Neural cell (in vitro differentiated cells): ENCODE results near the gene CNTNAP2. TPM values are rescaled to one million over a fixed set of nuclear protein-coding genes. Genes with fewer than 3 reads are reported as not detected.
A peak's percentile ranks its signal among the peaks of the same experiment; 100 is the strongest.

Experiments
- H2AFZ ChIP-seq: fragments of 200-600, 300-800 bp; sonication (generic), shearing (Covaris generic); 2 replicates; pipeline ENCODE4 v1.6.0; 2014; ENCODE audit warnings: low read depth, mild to moderate bottlenecking, antibody characterized with exemption, low read length, moderate library complexity
- H3F3A ChIP-seq: fragments of 200-600 bp; shearing (Covaris generic); 2 replicates; pipeline ENCODE4 v1.6.1; 2016; ENCODE audit warnings: mild to moderate bottlenecking, moderate library complexity, mixed read lengths, antibody characterized with exemption, low read length; ENCODE audit not compliant: insufficient read depth, poor library complexity, severe bottlenecking
- H3K27ac ChIP-seq: fragments of 200-600, 300-800 bp; sonication (generic), shearing (Covaris generic); 2 replicates; pipeline ENCODE4 v1.5.1; 2014; ENCODE audit warnings: mild to moderate bottlenecking, low read length, moderate library complexity
- H3K27me3 ChIP-seq: fragments of 300-800, 200-600 bp; sonication (generic), shearing (Covaris generic); 2 replicates; pipeline ENCODE4 v1.6.0; 2014; ENCODE audit warnings: mild to moderate bottlenecking, low read depth, low read length, moderate library complexity; ENCODE audit not compliant: insufficient read depth
- H3K36me3 ChIP-seq: fragments of 300-800, 200-600 bp; sonication (generic), shearing (Covaris generic); 2 replicates; pipeline ENCODE4 v1.5.1; 2014; ENCODE audit warnings: mild to moderate bottlenecking, antibody characterized with exemption, low read length, moderate library complexity; ENCODE audit not compliant: insufficient read depth
- H3K4me2 ChIP-seq: fragments of 300-800, 200-600 bp; sonication (generic), shearing (Covaris generic); 2 replicates; pipeline ENCODE4 v1.6.0; 2014; ENCODE audit warnings: mild to moderate bottlenecking, low read length
- H3K4me3 ChIP-seq: fragments of 300-800, 200-600 bp; sonication (generic), shearing (Covaris generic); 2 replicates; pipeline ENCODE4 v1.5.1; 2014; ENCODE audit warnings: mild to moderate bottlenecking, low read length, moderate library complexity
- H3K79me2 ChIP-seq: fragments of 200-600 bp; shearing (Covaris generic); replicated peaks from 2 replicates; pipeline ENCODE4 v1.6.0; 2014; ENCODE audit warnings: mild to moderate bottlenecking, low read length, moderate library complexity; ENCODE audit not compliant: insufficient read depth
- H3K9ac ChIP-seq: fragments of 300-800, 200-600 bp; sonication (generic), shearing (Covaris generic); 2 replicates; pipeline ENCODE4 v1.6.1; 2016; ENCODE audit warnings: mild to moderate bottlenecking, low read length, mixed read lengths
- H3K9me2 ChIP-seq: fragments of 200-600 bp; shearing (Covaris generic); 2 replicates; pipeline ENCODE4 v1.6.1; 2016; ENCODE audit warnings: mild to moderate bottlenecking, low read length, mixed read lengths; ENCODE audit not compliant: insufficient read depth
- H3K9me3 ChIP-seq: fragments of 200-600, 300-800 bp; sonication (generic), shearing (Covaris generic); 2 replicates; pipeline ENCODE4 v1.6.1; 2016; ENCODE audit warnings: mild to moderate bottlenecking, mixed run types, low read length, moderate library complexity, mixed read lengths
- H4K20me1 ChIP-seq: fragments of 200-600 bp; shearing (Covaris generic); 2 replicates; pipeline ENCODE4 v1.6.1; 2016; ENCODE audit warnings: mild to moderate bottlenecking, mixed run types; ENCODE audit not compliant: insufficient read depth
- EP300 ChIP-seq: fragments of 450-650 bp; conservative IDR thresholded peaks from 2 replicates; pipeline ENCODE4 v1.6.1; 2014; ENCODE audit warnings: antibody characterized with exemption, mild to moderate bottlenecking, moderate library complexity; ENCODE audit not compliant: poor library complexity, severe bottlenecking
- EZH2 ChIP-seq: fragments of 200-600, 300-800 bp; shearing (Covaris generic), sonication (generic); IDR thresholded peaks from 2 replicates; pipeline ENCODE4 v1.6.1; 2014; ENCODE audit warnings: antibody characterized with exemption, low read length, borderline replicate concordance, mild to moderate bottlenecking; ENCODE audit not compliant: insufficient read depth, poor library complexity, severe bottlenecking
- MXI1 ChIP-seq: fragments of 450-650 bp; conservative IDR thresholded peaks from 2 replicates; pipeline ENCODE4 v1.6.1; 2014; ENCODE audit warnings: antibody characterized with exemption, mild to moderate bottlenecking; ENCODE audit not compliant: poor library complexity, severe bottlenecking
- POLR2AphosphoS5 ChIP-seq: IDR thresholded peaks from 2 replicates; pipeline ENCODE4 v1.6.1; 2012
- RAD21 ChIP-seq: fragments of 450-650 bp; conservative IDR thresholded peaks from 2 replicates; pipeline ENCODE4 v1.6.1; 2014; ENCODE audit warnings: antibody characterized with exemption, mild to moderate bottlenecking, moderate library complexity
- SMC3 ChIP-seq: fragments of 450-650 bp; conservative IDR thresholded peaks from 2 replicates; pipeline ENCODE4 v1.6.1; 2014; ENCODE audit warnings: antibody characterized with exemption, mild to moderate bottlenecking, moderate library complexity; ENCODE audit not compliant: poor library complexity
- TAF1 ChIP-seq: IDR thresholded peaks from 2 replicates; pipeline ENCODE4 v1.6.1; 2012; ENCODE audit warnings: low read depth
- polyA plus RNA-seq: library from polyadenylated mRNA; depleted of rRNA; stranded (reverse); fragments of >200 nt; gene quantifications from 2 replicates; pipeline ENCODE4 v1.2.3, GENCODE V29; 2014
- TF ChIP-seq, protein P1 (sequence below): fragments of 450-650 bp; IDR thresholded peaks from 2 replicates; pipeline ENCODE4 v1.5.1; 2014; ENCODE audit warnings: antibody characterized with exemption, mild to moderate bottlenecking, moderate library complexity; ENCODE audit not compliant: poor library complexity, severe bottlenecking
- TF ChIP-seq, protein P2 (sequence below): IDR thresholded peaks from 2 replicates; pipeline ENCODE4 v1.6.1; 2012; ENCODE audit warnings: borderline replicate concordance

The CNTNAP2 gene
- polyA plus RNA-seq, 1 donor from 2014 or later: 276 TPM

DNA sequence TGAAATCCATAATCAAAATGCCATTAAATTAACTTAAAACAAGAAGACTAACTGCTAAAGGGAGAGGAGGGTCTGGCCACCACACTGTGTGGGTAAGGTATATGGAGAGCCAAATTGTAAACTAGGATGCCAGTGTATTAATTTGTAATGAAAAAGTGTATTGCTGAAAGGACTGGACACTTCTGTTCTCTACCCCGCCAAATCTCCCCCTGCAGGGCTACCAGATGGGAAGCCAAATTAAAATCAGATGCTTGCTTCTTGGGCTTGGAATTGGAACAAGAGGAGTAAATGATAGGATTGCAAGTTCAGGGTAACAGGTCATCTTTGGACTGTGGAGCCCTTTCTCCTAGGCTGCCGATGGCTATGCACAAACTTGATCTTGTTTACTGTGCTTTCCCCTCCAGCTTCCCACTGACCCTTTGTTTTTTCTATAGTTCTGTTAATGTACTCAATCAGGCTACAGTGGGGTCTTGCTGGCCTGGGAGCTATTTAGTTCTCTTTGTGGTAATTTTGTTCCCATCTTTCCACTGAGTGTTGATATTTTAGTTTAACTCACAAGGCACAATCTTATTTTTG lies 1541.9 kb downstream of the CNTNAP2 start:
- Histone ChIP-seq H3K79me2 (no peaks in the 10 kb centered on the region), H4K20me1 (no peaks in the 10 kb centered on the region), H3K9me3 (no peaks in the 10 kb centered on the region), H3K27me3 (no peaks in the 10 kb centered on the region), H3K9ac (no peak overlapping the region), H3K27ac (peak overlapping the region; percentile 1), H3K4me2 (no peak overlapping the region), H3K36me3 (no peaks in the 10 kb centered on the region), H2AFZ (no peak overlapping the region), H3F3A (no peaks in the 10 kb centered on the region), H3K4me3 (no peak overlapping the region), H3K9me2 (no peaks in the 10 kb centered on the region)
- TF ChIP-seq SMC3: no peak
- no peak for TF ChIP-seq POLR2AphosphoS5
- no peak for TF ChIP-seq MXI1
- TF ChIP-seq, protein P1, sequence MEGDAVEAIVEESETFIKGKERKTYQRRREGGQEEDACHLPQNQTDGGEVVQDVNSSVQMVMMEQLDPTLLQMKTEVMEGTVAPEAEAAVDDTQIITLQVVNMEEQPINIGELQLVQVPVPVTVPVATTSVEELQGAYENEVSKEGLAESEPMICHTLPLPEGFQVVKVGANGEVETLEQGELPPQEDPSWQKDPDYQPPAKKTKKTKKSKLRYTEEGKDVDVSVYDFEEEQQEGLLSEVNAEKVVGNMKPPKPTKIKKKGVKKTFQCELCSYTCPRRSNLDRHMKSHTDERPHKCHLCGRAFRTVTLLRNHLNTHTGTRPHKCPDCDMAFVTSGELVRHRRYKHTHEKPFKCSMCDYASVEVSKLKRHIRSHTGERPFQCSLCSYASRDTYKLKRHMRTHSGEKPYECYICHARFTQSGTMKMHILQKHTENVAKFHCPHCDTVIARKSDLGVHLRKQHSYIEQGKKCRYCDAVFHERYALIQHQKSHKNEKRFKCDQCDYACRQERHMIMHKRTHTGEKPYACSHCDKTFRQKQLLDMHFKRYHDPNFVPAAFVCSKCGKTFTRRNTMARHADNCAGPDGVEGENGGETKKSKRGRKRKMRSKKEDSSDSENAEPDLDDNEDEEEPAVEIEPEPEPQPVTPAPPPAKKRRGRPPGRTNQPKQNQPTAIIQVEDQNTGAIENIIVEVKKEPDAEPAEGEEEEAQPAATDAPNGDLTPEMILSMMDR: no peak
- TF ChIP-seq, protein P2, sequence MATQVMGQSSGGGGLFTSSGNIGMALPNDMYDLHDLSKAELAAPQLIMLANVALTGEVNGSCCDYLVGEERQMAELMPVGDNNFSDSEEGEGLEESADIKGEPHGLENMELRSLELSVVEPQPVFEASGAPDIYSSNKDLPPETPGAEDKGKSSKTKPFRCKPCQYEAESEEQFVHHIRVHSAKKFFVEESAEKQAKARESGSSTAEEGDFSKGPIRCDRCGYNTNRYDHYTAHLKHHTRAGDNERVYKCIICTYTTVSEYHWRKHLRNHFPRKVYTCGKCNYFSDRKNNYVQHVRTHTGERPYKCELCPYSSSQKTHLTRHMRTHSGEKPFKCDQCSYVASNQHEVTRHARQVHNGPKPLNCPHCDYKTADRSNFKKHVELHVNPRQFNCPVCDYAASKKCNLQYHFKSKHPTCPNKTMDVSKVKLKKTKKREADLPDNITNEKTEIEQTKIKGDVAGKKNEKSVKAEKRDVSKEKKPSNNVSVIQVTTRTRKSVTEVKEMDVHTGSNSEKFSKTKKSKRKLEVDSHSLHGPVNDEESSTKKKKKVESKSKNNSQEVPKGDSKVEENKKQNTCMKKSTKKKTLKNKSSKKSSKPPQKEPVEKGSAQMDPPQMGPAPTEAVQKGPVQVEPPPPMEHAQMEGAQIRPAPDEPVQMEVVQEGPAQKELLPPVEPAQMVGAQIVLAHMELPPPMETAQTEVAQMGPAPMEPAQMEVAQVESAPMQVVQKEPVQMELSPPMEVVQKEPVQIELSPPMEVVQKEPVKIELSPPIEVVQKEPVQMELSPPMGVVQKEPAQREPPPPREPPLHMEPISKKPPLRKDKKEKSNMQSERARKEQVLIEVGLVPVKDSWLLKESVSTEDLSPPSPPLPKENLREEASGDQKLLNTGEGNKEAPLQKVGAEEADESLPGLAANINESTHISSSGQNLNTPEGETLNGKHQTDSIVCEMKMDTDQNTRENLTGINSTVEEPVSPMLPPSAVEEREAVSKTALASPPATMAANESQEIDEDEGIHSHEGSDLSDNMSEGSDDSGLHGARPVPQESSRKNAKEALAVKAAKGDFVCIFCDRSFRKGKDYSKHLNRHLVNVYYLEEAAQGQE: no peak
- no peak for TF ChIP-seq TAF1
- no peak for TF ChIP-seq EZH2
- TF ChIP-seq RAD21: no peak

DNA sequence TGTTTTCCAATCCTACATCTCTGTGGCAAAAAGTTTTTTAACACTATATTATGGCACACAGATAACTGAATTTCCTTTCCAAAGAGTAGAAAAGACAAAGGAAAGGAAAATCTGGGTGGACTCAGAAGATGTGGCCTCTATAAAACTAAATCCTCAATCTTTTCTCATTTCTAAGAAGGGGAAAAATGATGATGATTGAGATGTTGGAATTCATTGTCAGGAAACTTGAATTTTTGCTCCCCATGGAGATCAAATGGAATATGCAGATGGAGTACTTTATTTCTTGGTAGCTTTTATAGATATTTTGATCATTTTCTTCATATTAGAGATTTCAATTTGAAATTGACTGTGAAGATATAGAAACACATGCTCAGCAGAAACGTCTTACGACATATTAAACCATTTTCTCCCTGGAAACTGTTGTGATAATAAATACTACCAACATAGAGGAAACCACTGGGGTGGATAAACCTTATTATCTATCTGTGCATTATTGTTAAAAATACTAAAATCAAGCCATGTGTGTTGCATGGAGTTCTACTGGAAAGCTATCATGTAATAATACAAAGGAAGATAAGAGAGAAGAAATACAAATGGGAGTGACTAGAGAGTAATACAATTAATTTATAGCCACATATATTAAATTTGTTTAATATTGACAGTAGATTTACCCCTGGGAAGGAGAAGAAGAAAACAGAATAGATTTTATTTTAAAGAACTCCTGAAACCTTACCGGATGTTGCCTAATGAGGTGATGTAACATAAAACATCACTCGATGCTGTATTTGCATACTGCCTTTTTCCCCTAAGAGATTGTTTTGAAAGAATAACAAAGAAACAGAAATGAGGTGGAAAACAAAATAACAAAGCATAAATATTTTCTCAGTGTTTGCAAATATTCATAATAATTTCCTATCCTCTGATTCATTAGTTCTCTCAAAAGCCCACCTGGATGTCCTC lies 1542.7 kb downstream of the CNTNAP2 start:
- peak overlapping the region; percentile 8 for H3K4me2 ChIP-seq
- no peaks in the 10 kb centered on the region for H3K36me3 ChIP-seq
- no peaks in the 10 kb centered on the region for H4K20me1 ChIP-seq
- H3K9ac ChIP-seq: no peak overlapping the region
- H3F3A ChIP-seq: no peaks in the 10 kb centered on the region
- no peak overlapping the region for H2AFZ ChIP-seq
- H3K79me2 ChIP-seq: no peaks in the 10 kb centered on the region
- H3K4me3 ChIP-seq: no peak overlapping the region
- no peaks in the 10 kb centered on the region for H3K27me3 ChIP-seq
- peak overlapping the region; percentile 1 for H3K27ac ChIP-seq
- no peaks in the 10 kb centered on the region for H3K9me3 ChIP-seq
- TF ChIP-seq, protein P2: peak; percentile 22
- TF ChIP-seq RAD21: no peak
- peak; percentile 37 for TF ChIP-seq POLR2AphosphoS5
- TF ChIP-seq TAF1: no peak
- TF ChIP-seq EP300: peak; percentile 52
- no peaks in the 10 kb centered on the region for H3K9me2 ChIP-seq
